HG03342 (cell line): ENCODE data around the gene TPCN2.

Experiments used
- ATAC-seq: cut with Tn5 transposase; IDR thresholded peaks from one replicate; pipeline ENCODE4 v1.9.1; 2021; ENCODE audit warnings: mild to moderate bottlenecking, moderate library complexity; ENCODE audit not compliant: unreplicated experiment

TPCN2 gene

GRCh38 chr11:69010361-69010891 lies 38.3 kb upstream of the TPCN2 start:
- ATAC-seq: no peak

DNA sequence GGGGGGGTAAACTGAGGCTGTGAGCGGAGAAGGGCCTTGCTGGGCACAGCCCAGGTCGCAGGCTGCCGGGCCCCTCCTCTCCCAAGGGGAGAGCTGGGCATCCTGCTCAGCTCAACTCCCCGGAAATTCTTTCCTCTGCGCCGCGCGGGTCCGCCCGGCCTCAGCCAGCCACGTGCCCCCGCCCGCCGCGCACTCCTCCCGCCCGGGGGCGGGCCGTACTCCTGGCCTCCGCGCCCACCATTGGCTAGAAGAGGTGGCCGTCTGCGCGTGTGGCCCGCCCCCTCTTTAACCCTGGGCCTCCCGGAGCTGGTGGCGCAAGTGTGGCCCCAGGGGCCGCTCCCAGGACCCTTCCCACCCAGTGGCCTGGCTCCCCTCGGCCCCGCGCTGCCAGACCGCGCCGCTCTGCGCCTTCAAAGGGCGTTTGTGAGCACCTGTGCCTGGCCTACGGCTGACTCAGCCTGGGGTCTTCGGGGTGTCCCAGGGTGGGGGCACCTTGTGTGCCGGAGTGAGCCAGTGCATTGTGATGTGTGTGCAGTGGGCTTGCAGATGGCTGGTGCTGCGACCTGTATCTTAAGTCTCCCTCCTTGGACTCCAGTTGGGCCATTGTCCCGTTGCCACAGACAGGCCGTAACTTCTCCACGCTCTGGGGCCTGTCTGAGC lies 37.6 kb upstream of the TPCN2 start:
- ATAC-seq: no peak

DNA sequence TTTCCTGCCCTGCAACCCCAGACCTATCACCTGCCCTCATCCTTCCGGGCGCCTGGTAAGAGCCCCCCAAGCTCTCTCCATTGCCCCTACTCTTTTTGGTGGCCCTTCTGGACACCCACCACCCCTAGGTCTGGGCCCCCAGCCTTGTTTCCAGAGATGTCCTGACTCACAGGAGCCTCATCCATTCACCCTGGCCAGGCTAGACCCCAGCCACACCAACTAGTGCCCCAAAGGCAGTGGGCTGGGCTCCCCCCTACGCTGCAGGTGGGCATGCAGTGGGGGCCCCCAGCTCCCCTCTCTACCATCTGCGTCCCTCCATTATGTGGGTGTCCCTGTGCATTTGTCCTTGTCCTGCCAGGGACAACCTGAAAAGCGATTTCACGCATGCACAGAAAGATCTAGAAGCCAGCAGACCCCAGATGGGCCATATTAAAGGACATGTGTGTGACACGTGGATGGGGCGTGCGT lies 37.1 kb upstream of the TPCN2 start:
- no peak for ATAC-seq

GRCh38 chr11:69012092-69013008 lies 36.4 kb upstream of the TPCN2 start:
- no peak for ATAC-seq

DNA sequence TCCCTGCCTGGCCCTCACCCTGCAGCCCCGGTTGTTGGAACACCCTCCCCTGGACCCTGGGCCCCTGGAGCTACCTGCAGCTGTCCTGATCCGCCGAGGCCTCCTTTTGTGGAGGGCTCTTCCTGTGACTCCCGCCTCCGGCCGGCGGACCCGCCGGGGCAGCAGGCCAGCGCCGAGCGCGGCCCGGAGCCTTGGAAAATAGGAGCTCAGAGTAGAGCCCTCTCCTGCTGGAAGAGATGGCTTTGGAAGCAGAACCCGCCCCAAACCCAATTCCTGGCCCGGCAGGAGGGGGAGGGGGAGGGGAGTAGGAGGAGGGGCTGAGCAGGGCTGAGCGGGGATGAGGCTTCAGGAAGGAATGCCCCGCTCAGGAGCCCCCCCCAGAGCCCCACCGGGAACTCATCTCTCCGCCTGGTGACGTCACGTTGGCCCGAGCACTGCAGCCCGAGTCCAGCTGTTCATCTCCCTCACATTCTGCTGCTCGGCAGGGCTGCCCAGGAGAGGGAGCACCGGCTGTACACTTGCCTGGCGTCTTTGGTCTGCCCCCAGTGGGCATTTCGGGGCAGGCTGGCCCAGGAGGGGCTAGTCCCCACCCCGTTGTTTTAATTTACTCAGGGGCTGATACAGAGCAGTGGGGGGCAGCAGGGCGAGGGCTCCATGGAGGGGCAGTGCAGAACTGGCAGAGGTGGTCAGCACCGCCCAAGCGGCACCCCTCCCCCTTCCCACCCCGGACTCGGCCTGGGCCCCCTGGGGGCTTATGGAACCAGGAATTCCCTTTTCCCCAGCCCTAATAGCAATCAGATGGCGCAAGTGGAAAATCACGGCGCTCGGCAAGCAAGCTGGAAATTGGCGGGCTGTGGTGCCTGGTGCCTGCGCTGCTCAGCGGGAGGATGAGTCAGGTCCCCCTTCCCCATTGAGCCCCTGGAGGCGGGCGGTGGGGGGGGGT lies 35.5 kb upstream of the TPCN2 start, which contains the start of gene MRGPRF:
MRGPRF (minus strand) TSS at position 238 of the 943 bp plus-strand sequence. CDS start 3,345 bp downstream, outside the sequence.
- no peak for ATAC-seq

DNA sequence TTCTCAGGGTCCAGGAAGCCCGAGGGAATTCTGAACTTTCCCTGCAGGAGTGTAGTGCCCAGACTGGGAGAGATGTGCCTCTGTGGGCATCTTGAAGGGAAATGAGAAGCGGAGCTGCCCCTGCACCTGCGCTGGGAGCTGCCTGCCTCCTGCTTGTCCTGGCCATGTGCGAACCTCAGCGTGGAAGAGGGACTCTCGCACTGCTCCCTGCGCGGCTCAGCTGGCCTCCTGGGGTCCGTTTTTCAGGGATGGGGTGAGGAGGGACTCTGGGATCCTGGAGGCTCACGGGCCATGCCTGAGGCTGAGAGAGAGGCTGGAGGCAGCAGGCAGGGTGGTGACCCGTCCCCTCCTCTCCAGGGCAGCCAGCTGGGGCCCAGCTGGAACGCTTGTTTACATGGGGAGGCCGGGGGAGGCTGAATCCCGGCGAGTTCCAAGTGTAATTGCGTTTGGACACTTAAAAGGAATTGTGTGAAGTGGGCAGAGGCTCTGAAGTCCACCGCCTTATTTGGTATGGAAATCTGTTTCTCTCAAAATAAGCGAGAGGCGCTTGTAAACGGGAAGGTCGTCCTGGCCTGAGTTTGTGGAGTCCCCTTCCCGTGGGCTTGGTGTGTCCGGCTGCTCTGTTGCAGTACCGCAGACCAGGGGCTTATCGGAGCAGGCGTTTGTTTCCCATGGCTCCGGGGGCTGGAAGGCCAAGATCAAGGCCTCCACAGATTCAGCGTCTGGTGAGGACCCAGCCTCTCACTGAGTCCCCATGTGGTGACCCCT lies 34.5 kb upstream of the TPCN2 start:
- no peak for ATAC-seq

DNA sequence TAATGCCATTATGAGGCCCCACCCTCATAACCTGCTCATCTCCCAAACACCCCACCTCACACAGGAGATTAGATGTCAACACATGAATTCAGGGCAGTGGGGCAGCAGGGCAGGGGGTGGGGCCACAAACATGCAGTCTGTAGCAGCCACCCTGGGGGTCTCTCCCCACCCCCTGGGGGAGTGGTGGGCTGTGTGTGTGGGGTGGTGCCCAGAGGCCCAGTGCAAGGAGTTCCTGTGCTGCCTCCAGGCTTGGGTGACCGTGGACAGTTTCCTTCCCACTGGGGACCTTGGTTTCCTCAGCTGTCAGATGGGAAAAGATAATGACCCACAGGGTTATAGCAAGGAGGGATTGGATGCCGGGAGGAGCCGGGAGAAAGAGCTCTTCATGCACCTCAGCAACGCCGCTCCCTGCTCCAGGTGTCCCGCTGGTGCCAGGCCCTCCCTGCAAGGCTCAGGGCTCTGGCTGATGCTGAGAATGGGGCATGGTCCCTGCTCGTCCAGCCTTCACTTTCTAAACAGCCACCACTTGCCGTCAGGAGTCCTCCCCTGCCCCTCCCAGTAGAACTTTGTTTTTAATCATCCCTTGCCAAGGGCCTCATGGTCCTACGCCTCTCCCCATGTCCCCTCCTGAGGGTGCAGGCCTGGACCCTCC lies 33.7 kb upstream of the TPCN2 start:
- no peak for ATAC-seq

DNA sequence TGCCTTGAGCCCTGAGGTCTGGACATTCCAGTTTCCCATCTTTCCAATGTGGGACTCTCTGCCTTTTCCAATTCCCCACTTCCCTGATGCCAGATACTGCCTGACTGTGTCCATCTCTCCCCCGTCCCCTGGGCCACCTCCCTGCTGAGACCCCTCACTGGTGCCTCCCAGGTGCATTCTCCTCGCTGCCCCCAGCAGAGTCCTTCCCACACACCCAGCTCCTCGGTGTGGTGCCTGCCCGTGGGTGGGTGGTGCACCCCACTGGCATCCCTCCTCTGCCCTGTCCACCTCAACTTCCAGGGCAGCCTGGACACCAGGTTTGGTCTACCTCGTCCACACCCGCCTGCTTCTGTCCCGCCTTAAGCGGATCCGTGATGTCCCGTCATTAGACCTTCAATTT lies 30.8 kb upstream of the TPCN2 start:
- no peak for ATAC-seq

- no peak for ATAC-seq
Measured at GRCh38 chr11:69018924-69019323, 29.8 kb upstream of the TPCN2 start.

GRCh38 chr11:69022260-69022659 lies 26.5 kb upstream of the TPCN2 start:
- ATAC-seq: no peak

- no peak for ATAC-seq
Measured at GRCh38 chr11:69024509-69024908, 24.2 kb upstream of the TPCN2 start.

- ATAC-seq: no peak
Measured at GRCh38 chr11:69027704-69028372, 20.9 kb upstream of the TPCN2 start.

- ATAC-seq: no peak
Measured at GRCh38 chr11:69030301-69030700, 18.4 kb upstream of the TPCN2 start.

- no peak for ATAC-seq
Measured at GRCh38 chr11:69032833-69033232, 15.9 kb upstream of the TPCN2 start.

DNA sequence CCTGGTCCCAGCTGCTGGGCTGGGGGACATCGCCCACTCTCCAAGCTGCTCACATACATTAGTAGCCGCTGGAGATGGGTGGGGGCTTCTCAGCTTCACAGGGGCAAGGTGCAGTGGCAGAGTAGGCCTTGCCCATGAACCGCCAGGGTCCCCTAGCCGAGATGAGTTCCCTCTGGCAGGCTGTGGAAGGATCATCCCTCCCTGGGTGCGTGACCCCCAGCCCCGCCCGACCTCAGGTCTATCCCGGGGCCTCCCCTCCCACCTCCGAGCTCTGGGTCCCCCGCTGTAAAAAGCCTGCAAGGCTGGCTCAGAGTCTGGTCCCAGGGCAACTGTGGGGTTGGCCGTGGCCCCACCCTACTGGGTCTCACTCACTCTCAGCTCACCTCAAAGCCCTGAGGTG lies 15.3 kb upstream of the TPCN2 start:
- no peak for ATAC-seq

GRCh38 chr11:69034123-69034867 lies 14.4 kb upstream of the TPCN2 start:
- no peak for ATAC-seq

DNA sequence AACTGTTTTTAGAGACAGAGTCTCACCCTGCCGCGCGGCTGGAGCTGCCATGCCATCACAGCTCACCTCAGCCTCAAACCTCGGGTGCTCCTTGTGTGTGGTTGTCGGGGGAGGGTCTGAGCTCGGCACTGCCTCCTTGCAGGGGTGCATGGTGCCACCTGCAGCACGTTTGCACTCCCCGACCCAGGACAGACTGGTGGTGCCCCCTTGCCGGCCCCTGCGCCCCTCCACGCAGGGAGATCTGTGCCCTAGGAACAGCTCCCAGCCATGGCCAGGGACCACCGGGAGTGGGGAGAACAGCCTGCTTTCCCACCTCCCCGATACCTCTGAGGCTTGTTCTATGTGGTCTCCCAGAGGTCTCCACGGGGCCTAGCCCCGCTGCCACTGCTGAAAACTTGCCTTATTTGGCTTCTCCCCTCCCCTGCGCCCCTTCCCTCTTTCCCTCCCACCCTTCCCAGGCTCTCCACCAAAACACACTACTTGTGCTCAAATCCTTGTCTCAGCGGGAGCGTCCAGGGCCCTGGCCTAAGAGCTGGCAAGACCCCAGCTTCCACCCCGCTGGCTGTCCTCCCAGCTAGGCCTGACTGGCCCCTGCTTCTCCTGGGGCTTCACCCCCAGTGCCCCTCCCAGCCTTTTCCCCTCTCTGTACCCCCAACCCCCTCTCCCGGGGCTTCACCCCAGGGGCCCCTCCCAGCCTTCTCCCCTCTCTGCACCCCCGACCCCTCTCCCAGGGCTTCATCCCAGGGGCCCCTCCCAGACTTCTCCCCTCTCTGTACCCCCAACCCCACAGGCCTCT lies 13.4 kb upstream of the TPCN2 start:
- ATAC-seq: no peak
